ENCODE results near the gene LRCH1.

The LRCH1 gene

GRCh38 chr13:46565808-46566750 lies 13.1 kb downstream of the LRCH1 start:
- TF ChIP-seq BHLHE40 (IDR thresholded peaks at IDR 0.05; ENCODE audit: borderline replicate concordance), result no peak
- no peak for TF ChIP-seq L3MBTL2 (conservative IDR thresholded peaks at IDR 0.05)
- TF ChIP-seq FOXA1 (IDR thresholded peaks at IDR 0.05), result no peak
- no peak for TF ChIP-seq LEF1 (IDR thresholded peaks at IDR 0.05; ENCODE audit: borderline replicate concordance)
- ChIA-PET POLR2A (interaction anchor here (1.4 to 2.0 kb wide), 2 partner anchors 11 to 13 kb away, joined by 4 to 5 read pairs; partner anchors contain the start of gene LRCH1), CTCF (interaction anchor here (1.0 kb wide), 1 partner anchor 10 kb away, joined by 3 read pairs; no protein-coding TSS in a partner anchor)
- DNase-seq (ENCODE audit: extremely low spot score), result no peak

GRCh38 chr13:46567671-46568070 lies 14.7 kb downstream of the LRCH1 start:
- DNase-seq (ENCODE audit: extremely low spot score), result no peak
- CTCF ChIA-PET, result no interaction called here
- POLR2A ChIA-PET, result no interaction called here
- TF ChIP-seq FOXA1 (IDR thresholded peaks at IDR 0.05) (no peak), SP1 (IDR thresholded peaks at IDR 0.05) (no peak), FOXK2 (IDR thresholded peaks at IDR 0.05) (no peak), L3MBTL2 (conservative IDR thresholded peaks at IDR 0.05) (no peak), NFRKB (IDR thresholded peaks at IDR 0.05) (no peak), CTBP1 (IDR thresholded peaks at IDR 0.05; ENCODE audit: borderline replicate concordance) (no peak), ELF4 (IDR thresholded peaks at IDR 0.05) (no peak), SUZ12 (IDR thresholded peaks at IDR 0.05) (no peak)

GRCh38 chr13:46569456-46569855 lies 16.5 kb downstream of the LRCH1 start:
- no peak for TF ChIP-seq ELF4 (IDR thresholded peaks at IDR 0.05)
- no peak for TF ChIP-seq SUZ12 (IDR thresholded peaks at IDR 0.05)
- TF ChIP-seq TARDBP (IDR thresholded peaks at IDR 0.05), result no peak
- TF ChIP-seq NFRKB (IDR thresholded peaks at IDR 0.05), result no peak
- no peak for TF ChIP-seq PKNOX1 (IDR thresholded peaks at IDR 0.05)
- TF ChIP-seq ARNT (IDR thresholded peaks at IDR 0.05), result no peak
- no peak for TF ChIP-seq SP1 (IDR thresholded peaks at IDR 0.05)
- TF ChIP-seq FOXA1 (IDR thresholded peaks at IDR 0.05), result no peak
- TF ChIP-seq HDGF (IDR thresholded peaks at IDR 0.05; ENCODE audit: borderline replicate concordance), result no peak
- no peak for TF ChIP-seq L3MBTL2 (conservative IDR thresholded peaks at IDR 0.05)
- POLR2A ChIA-PET, result no interaction called here
- no peak for DNase-seq (ENCODE audit: extremely low spot score)
- CTCF ChIA-PET, result no interaction called here

- DNase-seq (ENCODE audit: extremely low spot score), result no peak
- ChIA-PET CTCF (no interaction called here), POLR2A (no interaction called here)
- TF ChIP-seq PKNOX1 (IDR thresholded peaks at IDR 0.05) (no peak), ARNT (IDR thresholded peaks at IDR 0.05) (no peak), SP1 (IDR thresholded peaks at IDR 0.05) (no peak), L3MBTL2 (conservative IDR thresholded peaks at IDR 0.05) (no peak), TARDBP (IDR thresholded peaks at IDR 0.05) (no peak), ELF4 (IDR thresholded peaks at IDR 0.05) (no peak), FOXM1 (IDR thresholded peaks at IDR 0.05; ENCODE audit: borderline replicate concordance) (no peak), LEF1 (IDR thresholded peaks at IDR 0.05; ENCODE audit: borderline replicate concordance) (no peak), ZNF384 (IDR thresholded peaks at IDR 0.05) (no peak), HDGF (IDR thresholded peaks at IDR 0.05; ENCODE audit: borderline replicate concordance) (no peak), NFRKB (IDR thresholded peaks at IDR 0.05) (no peak), FOXA1 (IDR thresholded peaks at IDR 0.05) (no peak), FOXK2 (IDR thresholded peaks at IDR 0.05) (no peak), CTBP1 (IDR thresholded peaks at IDR 0.05; ENCODE audit: borderline replicate concordance) (no peak), BHLHE40 (IDR thresholded peaks at IDR 0.05; ENCODE audit: borderline replicate concordance) (no peak), SUZ12 (IDR thresholded peaks at IDR 0.05) (no peak)
Observed at GRCh38 chr13:46570273-46570672, 17.3 kb downstream of the LRCH1 start.

- POLR2A ChIA-PET, result no interaction called here
Observed at GRCh38 chr13:46571189-46571908, 18.4 kb downstream of the LRCH1 start.

GRCh38 chr13:46571909-46572595 lies 19.1 kb downstream of the LRCH1 start:
- TF ChIP-seq ELF4 (IDR thresholded peaks at IDR 0.05) (no peak), FOXA1 (IDR thresholded peaks at IDR 0.05) (no peak), L3MBTL2 (conservative IDR thresholded peaks at IDR 0.05) (no peak), NFRKB (IDR thresholded peaks at IDR 0.05) (no peak), LEF1 (IDR thresholded peaks at IDR 0.05; ENCODE audit: borderline replicate concordance) (no peak), BHLHE40 (IDR thresholded peaks at IDR 0.05; ENCODE audit: borderline replicate concordance) (no peak), TARDBP (IDR thresholded peaks at IDR 0.05) (no peak), FOXM1 (IDR thresholded peaks at IDR 0.05; ENCODE audit: borderline replicate concordance) (no peak), ARNT (IDR thresholded peaks at IDR 0.05) (no peak), FOXK2 (IDR thresholded peaks at IDR 0.05) (no peak), ZNF384 (IDR thresholded peaks at IDR 0.05) (no peak), SP1 (IDR thresholded peaks at IDR 0.05) (no peak), PKNOX1 (IDR thresholded peaks at IDR 0.05) (no peak), SUZ12 (IDR thresholded peaks at IDR 0.05) (no peak), HDGF (IDR thresholded peaks at IDR 0.05; ENCODE audit: borderline replicate concordance) (no peak), CTBP1 (IDR thresholded peaks at IDR 0.05; ENCODE audit: borderline replicate concordance) (no peak)
- POLR2A ChIA-PET, result no interaction called here
- DNase-seq (ENCODE audit: extremely low spot score), result no peak
- CTCF ChIA-PET, result no interaction called here

More at GRCh38 chr13:46571189-46571908, 18.4 kb downstream of the LRCH1 start:
- no peak for DNase-seq (ENCODE audit: extremely low spot score)
- no peak for TF ChIP-seq FOXA1 (IDR thresholded peaks at IDR 0.05)
- no peak for TF ChIP-seq ZNF384 (IDR thresholded peaks at IDR 0.05)
- CTCF ChIA-PET, result no interaction called here

Measured in HEK293T (cell line).